Lung (tissue), 12 donors: Measurements from ENCODE around the gene SMOC1. TPM values are rescaled to one million over a fixed set of nuclear protein-coding genes. Genes with fewer than 3 reads are reported as not detected.

ENCODE experiments used
- ATAC-seq: fragments of 200-7000 bp; cut with Tn5 transposase; one replicate; pipeline ENCODE4 v1.9.1; 2020; ENCODE audit warnings: moderate number of reproducible peaks; ENCODE audit not compliant: insufficient read depth, low FRiP score
- DNase-seq, 3 donors: peaks; one replicate each; pipeline ENCODE4 v3.0.0-alpha.2; 2013 to 2017
- H3K27ac ChIP-seq, 2 donors: one replicate each; pipeline ENCODE4 v1.5.1; 2013; ENCODE audit warnings: mild to moderate bottlenecking in 2 of 2, moderate library complexity in 2 of 2, control low read depth in 1 of 2, inconsistent platforms in 1 of 2, low read depth in 1 of 2, low read length in 1 of 2
- H3K27me3 ChIP-seq, 3 donors: one replicate each; pipeline ENCODE4 v1.5.1; 2013; ENCODE audit warnings: low read length in 2 of 3; ENCODE audit not compliant: control insufficient read depth in 3 of 3, insufficient read depth in 3 of 3
- H3K36me3 ChIP-seq, 4 donors: one replicate each; pipeline ENCODE4 v1.5.1; 2013; ENCODE audit warnings: low read length in 4 of 4, mild to moderate bottlenecking in 1 of 4, moderate library complexity in 1 of 4; ENCODE audit not compliant: control insufficient read depth in 4 of 4, insufficient read depth in 4 of 4
- H3K4me1 ChIP-seq, 5 donors: one replicate each; pipeline ENCODE4 v1.5.1; 2013; ENCODE audit warnings: low read length in 5 of 5, mild to moderate bottlenecking in 2 of 5, moderate library complexity in 1 of 5; ENCODE audit not compliant: control insufficient read depth in 5 of 5, insufficient read depth in 5 of 5
- H3K4me3 ChIP-seq: one replicate; pipeline ENCODE4 v1.5.1; 2013; ENCODE audit warnings: mild to moderate bottlenecking, control low read depth, moderate library complexity
- H3K9ac ChIP-seq, 2 donors: one replicate each; pipeline ENCODE4 v1.5.1; 2013; ENCODE audit warnings: low read length in 2 of 2, control low read depth in 1 of 2; ENCODE audit not compliant: insufficient read depth in 1 of 2
- H3K9me3 ChIP-seq, 4 donors: one replicate each; pipeline ENCODE4 v1.5.1; 2013; ENCODE audit warnings: low read length in 3 of 4, mild to moderate bottlenecking in 1 of 4, moderate library complexity in 1 of 4; ENCODE audit not compliant: control insufficient read depth in 4 of 4, insufficient read depth in 3 of 4
- CTCF ChIP-seq: IDR thresholded peaks from 2 replicates; pipeline ENCODE4 v1.5.1; 2012; ENCODE audit warnings: mild to moderate bottlenecking; ENCODE audit errors: control extremely low read depth, extremely low read depth
- WGBS, 2 donors: extraction: QIAGEN DNeasy Blood & Tissue Kit; methylation state at CpG; one replicate each; pipeline ENCODE4 v1.1.7; 2013; 5-methylcytosine and 5-hydroxymethylcytosine counted together
- polyA plus RNA-seq, 2 donors: library from polyadenylated mRNA; stranded (reverse); fragments of 200-250 nt; gene quantifications; one replicate each; pipeline ENCODE4 v1.2.1, GENCODE V29; 2013
- total RNA-seq, 2 donors: library from RNA; depleted of rRNA in 1 of 2; stranded (reverse); fragments of >200 nt in 1 of 2; gene quantifications; one replicate each; pipeline ENCODE4 v1.2.1, GENCODE V29; 2014 to 2021
- donor health status: control.
- donor health status: control.
- donor health status: Bipolar disorder and iron deficiency.
- donor health status: healthy.
- donor health status: DM: yes; HTN: yes; CAD: no.

Gene SMOC1
- total and polyA plus RNA-seq, 4 donors: 0.52 to 1.9 (median 1.1) TPM

- no peak for TF ChIP-seq CTCF
- no peaks in the 10 kb centered on the region for H3K36me3 ChIP-seq
- no peak overlapping the region for H3K9ac ChIP-seq
- ATAC-seq: no peak
- H3K27me3 ChIP-seq: peaks cover 0 to 16% (median 0%) of the 10 kb centered on the region in 3 donors
- H3K4me1 ChIP-seq: no peaks in the 10 kb centered on the region
- no peak overlapping the region for H3K4me3 ChIP-seq
- no peak overlapping the region for H3K27ac ChIP-seq
- no peak for DNase-seq
- 63 to 73% methylated on average over 12 of the region's 12 CpGs for WGBS, 2 donors
- H3K9me3 ChIP-seq: peaks cover 0 to 4% (median 0%) of the 10 kb centered on the region in 4 donors
Observed at GRCh38 chr14:69931960-69932359, 52.7 kb downstream of the SMOC1 start.

GRCh38 chr14:69932391-69932790 is 53.2 kb downstream of the SMOC1 start:
- no peak overlapping the region for H3K4me3 ChIP-seq
- no peaks in the 10 kb centered on the region for H3K36me3 ChIP-seq
- ATAC-seq (no peak), DNase-seq (no peak)
- H3K9ac ChIP-seq: no peak overlapping the region
- H3K9me3 ChIP-seq: peaks cover 0 to 4% (median 0%) of the 10 kb centered on the region in 4 donors
- no peak overlapping the region for H3K27ac ChIP-seq
- H3K27me3 ChIP-seq: peaks cover 0 to 16% (median 0%) of the 10 kb centered on the region in 3 donors
- 78% methylated on average over 10 of the region's 10 CpGs for WGBS, 2 donors
- peaks cover 0 to 2% (median 0%) of the 10 kb centered on the region in 5 donors for H3K4me1 ChIP-seq
- TF ChIP-seq CTCF: no peak

DNA sequence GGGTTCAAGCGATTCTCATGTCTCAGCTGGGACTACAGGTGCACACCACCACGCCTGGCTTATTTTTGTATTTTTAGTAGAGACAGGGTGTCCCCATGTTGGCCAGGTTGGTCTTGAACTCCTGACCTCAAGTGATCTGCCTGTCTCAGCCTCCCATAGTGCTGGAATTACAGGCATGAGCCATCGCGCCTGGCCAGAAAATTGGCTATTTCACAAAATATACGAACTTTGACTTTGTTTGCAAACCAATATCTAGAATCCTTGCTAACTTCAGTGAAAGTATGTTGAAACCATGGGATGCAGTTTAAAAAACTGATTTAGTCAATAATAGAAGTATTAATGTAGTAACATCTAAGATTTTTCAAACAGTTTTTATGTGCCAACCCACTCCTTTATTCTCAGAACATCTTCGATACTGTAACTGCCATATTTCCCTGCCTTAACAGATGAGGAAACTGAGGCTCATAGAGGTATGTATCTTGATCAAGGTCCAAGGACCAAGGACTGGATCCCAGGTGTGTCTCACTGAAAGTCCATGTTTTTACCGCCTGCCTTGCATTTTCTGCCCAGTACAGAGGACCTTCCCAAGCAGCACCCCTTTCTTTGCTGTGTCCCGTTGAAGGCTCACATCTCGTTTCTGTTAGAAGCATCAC is 54.5 kb downstream of the SMOC1 start:
- WGBS, 2 donors: 89 to 93% methylated on average over 9 of the region's 9 CpGs
- TF ChIP-seq CTCF: no peak
- H3K27me3 ChIP-seq: peaks cover 0 to 16% (median 0%) of the 10 kb centered on the region in 3 donors

More for the DNA sequence above, 54.5 kb downstream of the SMOC1 start:
- no peaks in the 10 kb centered on the region for H3K36me3 ChIP-seq
- DNase-seq: no peak
- H3K9ac ChIP-seq: no peak overlapping the region
- peaks cover 0 to 7% (median 0%) of the 10 kb centered on the region in 4 donors for H3K9me3 ChIP-seq
- peaks cover 0 to 6% (median 0%) of the 10 kb centered on the region in 5 donors for H3K4me1 ChIP-seq
- no peak for ATAC-seq
- no peak overlapping the region for H3K27ac ChIP-seq
- H3K4me3 ChIP-seq: no peak overlapping the region
